Stimulated activated CD4-positive, alpha-beta T cell treated with anti-CD3 and anti-CD28 coated beads, Interleukin-1b, Interleukin-23, amount 100 ng/mL, for 24 hours (primary cell): ENCODE results near the gene FKBP14.

Experiments
- DNase-seq, 4 experiments: peaks; one replicate each; pipeline ENCODE4 v3.0.0-alpha.2; 2020; ENCODE audit warnings: low read depth in 4 of 4, low spot score in 1 of 4

FKBP14 gene

GRCh38 chr7:30034501-30034900, 8.0 kb upstream of the FKBP14 start:
- DNase-seq, result no peak

- DNase-seq, result no peak
These were observed 6.0 kb upstream of the FKBP14 start for GRCh38 chr7:30032310-30033125.

- DNase-seq, result no peak
These were observed 3.2 kb upstream of the FKBP14 start for GRCh38 chr7:30029696-30030095.

DNA sequence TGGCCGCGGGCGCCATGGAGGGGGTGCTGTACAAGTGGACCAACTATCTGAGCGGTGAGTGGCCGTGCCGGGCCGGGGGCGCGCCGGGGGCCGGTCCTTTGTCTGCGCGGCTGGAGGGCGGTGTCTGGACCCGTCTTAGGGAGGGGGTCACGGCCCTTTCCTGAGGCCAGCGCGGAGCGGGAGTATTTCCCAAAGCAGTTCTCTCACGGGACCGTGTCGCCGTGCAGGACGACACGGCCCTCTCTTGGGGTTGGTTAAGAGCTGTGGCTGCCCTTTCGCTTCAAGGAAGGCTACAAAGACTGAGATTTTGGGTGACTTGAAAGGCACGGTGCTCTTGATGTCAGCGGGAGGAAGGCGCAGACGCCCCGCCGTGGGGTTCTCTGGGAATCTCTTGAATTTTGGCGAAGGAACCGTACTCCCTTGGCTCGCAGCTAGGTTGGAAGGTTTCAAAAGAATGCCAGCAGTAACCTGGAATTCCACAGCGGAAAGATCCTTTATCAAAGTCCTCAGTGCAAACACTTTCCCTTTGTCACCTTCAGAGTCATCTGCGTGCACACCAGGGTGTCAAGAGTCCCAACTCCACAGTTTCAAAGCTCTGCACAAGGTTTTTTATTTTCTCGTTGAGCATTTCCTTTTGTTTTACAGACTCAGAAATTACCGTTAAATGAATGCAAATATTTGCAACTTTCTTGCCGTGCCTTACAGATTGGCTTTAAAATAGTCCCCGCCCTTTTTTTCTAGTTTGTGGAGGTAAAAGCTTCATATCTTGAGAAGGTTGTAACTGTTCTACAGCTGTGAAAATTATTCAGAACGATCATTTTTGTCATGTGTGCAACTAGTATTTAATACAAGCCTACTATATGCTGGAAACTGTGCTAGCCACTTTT, 2.5 kb upstream of the FKBP14 start:
- DNase-seq, result no peak

DNA sequence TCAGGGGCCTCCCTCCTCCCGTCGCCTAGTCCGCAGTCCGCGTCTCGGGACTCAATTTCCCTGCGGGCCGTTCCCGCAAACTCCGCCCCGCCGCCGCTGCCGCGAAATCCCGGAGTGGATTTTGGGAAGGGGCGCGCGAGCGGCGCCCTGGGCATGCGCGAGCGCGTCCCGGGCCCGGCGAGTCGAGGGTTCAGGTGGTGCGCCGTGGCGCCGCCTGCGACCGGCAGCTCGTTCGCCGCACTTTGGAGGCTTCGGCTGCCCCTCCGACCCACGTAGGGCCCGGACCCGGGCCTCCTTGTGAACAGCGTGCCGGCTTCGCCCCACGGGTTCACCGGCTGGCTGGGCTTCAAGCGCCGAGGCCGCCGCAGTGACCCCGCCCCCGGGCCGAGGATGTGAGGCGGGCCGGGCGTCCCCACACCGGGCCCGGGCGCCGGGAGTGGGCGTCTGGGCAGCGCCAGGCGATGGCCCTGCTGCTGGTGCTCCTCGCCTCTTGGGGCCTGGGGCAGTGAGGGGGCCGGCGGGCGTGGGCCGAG, 1.8 kb upstream of the FKBP14 start, which contains the start of gene PLEKHA8:
PLEKHA8 (plus strand) TSS at position 197 of the 533 bp plus-strand sequence. CDS start 351 bp downstream, outside the sequence.
- DNase-seq, result peak; percentile 66 to 84 (median 84)

- DNase-seq, result no peak
These were observed 1.3 kb upstream of the FKBP14 start for GRCh38 chr7:30027740-30028215.

- no peak for DNase-seq
These were observed 559 bp upstream of the FKBP14 start for GRCh38 chr7:30027065-30027456.

GRCh38 chr7:30023524-30023923, 3.0 kb downstream of the FKBP14 start:
- no peak for DNase-seq

GRCh38 chr7:30022991-30023390, 3.5 kb downstream of the FKBP14 start:
- no peak for DNase-seq

DNA sequence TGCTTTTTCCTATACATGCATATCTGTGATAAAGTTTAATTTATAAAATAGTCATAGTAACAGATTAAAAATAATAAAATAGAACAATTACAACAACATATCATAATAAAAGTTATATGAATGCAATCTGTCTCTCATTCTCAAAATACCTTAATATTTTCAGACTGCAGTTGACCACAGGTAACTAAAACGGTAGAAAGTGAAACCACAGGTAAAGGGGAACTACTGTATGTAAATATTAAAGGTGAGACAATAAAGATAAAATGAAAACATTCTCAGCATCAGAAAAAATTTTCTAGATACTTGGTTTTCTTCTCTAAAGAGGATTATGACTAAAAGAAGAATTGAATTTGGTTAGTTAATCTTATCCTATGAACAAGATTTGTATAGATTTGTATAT, 6.0 kb downstream of the FKBP14 start:
- DNase-seq, result no peak

GRCh38 chr7:30019960-30020359, 6.5 kb downstream of the FKBP14 start:
- no peak for DNase-seq

GRCh38 chr7:30019387-30019786, 7.1 kb downstream of the FKBP14 start:
- DNase-seq, result no peak

- no peak for DNase-seq
These were observed 8.1 kb downstream of the FKBP14 start for GRCh38 chr7:30018451-30018850.

DNA sequence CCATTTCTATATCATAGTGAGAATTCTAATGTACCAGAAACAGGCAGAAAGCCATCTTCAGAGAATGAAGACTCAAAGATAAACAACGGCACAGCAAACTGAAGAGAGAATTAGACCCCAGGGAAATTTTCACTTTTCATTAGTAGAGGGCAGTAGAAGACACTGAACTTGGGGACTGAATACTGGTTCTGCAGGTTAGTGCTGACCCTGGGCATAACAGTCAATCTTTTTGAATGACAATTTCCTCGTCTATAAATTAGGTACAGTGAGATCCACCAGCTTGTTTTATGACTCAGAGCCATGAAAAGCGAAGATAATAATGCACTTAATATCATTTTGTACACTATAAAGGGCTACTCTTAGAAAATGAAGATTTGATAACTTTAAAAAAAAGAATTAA, 13.7 kb downstream of the FKBP14 start:
- DNase-seq, result no peak

DNA sequence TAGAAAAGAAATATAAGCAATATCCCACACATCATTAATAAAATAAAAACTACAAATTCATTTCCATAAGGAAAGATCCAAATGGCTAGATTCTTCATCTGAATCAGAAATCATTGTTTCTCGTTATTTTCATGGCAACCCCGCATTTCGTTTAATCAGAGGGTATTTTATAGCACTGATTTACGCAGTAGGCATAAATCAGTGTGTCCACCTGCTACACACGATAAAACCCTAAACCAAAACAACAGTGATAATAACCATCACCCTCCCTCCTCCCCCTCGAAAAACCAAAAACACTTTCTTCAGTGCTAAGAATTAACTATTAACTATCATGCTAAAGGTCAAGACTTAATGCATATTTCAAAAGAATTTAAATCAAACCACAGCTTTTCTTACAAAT, 16.5 kb downstream of the FKBP14 start:
- no peak for DNase-seq

- DNase-seq, result no peak
These were observed 21.0 kb downstream of the FKBP14 start for GRCh38 chr7:30005464-30005863.

- no peak for DNase-seq
These were observed 23.4 kb downstream of the FKBP14 start for GRCh38 chr7:30003098-30003497.

DNA sequence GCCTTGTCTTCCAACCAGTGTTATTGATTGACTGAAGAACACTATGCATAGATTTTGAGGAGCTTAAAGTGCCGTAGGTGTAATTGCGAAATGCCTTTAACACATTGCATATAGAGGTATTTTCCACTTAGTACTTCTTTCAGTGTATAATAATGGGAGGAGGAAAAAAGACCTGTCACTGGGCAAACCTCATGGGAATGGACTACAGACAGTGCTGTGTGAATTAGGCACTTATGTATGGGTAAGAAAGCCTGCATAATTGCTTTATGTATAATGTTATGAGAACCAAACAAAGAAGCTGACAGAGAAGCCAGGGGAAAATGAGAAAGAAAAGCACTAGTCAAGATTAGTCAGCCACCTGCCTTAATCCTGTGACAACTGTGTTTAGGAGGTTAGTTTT, 24.5 kb downstream of the FKBP14 start:
- DNase-seq, result no peak

DNA sequence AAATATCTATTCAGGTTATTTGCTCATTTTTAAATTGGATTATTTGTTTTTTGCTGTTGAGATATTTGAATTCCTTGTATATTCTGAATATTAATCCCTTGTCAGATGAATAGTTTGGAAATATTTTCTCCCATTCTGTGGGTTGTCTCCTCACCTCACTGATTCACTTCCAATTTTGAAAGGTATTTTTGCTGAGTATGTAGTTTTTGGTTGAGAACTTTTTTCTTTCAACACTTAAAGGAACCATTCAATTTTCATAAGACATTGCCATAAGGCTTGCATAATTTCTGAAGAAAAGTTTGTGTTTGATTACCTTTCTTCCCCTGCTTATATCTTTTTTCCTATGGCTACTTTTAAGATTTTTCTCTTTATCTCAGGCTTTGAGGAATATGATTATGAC, 28.0 kb downstream of the FKBP14 start:
- no peak for DNase-seq

DNA sequence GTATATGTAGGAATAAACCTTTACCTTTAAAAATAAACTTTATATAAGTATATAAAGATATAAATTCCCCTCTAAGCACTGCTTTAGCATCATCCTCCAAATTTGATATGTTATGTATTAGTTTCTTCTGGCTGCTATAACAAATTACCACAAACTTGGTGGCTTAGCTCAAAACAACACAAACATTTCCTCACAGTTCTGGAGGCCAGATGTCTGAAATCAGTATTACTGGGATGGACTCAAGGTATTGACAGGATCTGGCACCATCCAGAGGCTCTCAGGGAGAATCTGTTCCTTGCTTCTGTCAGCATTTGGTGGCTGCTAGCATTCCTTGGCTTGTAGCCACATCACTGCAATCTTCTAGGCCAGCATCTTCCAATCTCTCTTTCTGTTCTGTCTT, 30.2 kb downstream of the FKBP14 start:
- DNase-seq, result no peak

- no peak for DNase-seq
These were observed 30.9 kb downstream of the FKBP14 start for GRCh38 chr7:29995652-29996051.

- DNase-seq, result no peak
These were observed 33.4 kb downstream of the FKBP14 start for GRCh38 chr7:29993140-29993539.
